GM19351 (cell line): ENCODE results near the gene ATXN7.

Source experiments
- ATAC-seq: cut with Tn5 transposase; IDR thresholded peaks from one replicate; pipeline ENCODE4 v1.9.1; 2021; ENCODE audit warnings: mild to moderate bottlenecking, moderate library complexity; ENCODE audit not compliant: unreplicated experiment

ATXN7 gene

DNA sequence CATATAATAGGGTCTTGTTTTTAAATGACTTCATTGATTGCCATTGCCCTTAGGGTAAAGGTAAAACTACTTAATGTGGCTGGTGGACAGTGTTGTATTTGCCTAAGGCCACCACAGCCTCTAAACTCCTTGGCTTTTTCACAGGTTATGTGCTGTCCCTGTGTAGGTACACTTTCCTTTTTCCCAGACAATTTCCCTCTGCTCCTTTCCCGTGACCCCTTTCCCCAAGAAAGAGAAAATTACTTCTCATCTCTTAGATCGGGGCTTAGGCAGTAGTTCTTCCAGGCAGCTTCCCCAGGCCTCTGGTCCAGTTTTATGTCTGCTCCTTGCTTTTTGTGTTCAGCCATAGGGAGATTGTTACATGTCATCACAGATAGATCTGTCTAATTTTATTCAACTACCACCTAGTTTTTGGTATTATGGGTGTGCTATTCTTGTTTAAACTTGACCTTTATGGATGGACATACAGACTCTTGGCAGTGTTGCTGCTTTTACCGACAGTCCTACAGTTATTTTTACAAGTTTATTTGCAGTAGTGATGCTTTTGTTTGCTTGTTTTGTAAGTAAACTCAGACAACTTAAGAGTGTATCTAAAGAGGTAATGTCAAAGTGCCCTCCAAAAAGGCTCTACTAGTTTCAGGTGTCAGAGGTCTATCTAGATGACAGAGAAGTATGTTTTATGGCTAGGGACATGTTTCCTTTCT lies 69.0 kb downstream of the ATXN7 start:
- ATAC-seq: no peak

DNA sequence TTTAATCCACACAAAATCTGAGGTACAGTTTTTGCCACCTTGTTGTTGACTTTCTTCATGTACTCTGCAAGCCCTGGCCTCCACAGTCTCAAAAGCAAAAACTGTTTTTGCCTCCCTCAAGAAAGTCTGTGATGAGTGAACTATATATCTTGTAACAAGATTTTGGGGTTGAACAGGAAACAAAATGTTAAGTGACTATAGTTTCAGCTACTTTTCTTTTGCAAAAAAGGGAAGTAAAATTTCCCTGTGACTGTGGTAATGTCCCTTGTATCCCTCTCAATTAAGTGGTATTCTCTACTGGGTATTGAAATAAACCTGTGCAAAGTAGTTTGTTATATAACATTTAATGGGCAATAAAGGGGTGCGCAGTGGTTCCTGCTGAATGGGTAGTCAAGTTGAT lies 69.8 kb downstream of the ATXN7 start:
- peak; percentile 68 for ATAC-seq

DNA sequence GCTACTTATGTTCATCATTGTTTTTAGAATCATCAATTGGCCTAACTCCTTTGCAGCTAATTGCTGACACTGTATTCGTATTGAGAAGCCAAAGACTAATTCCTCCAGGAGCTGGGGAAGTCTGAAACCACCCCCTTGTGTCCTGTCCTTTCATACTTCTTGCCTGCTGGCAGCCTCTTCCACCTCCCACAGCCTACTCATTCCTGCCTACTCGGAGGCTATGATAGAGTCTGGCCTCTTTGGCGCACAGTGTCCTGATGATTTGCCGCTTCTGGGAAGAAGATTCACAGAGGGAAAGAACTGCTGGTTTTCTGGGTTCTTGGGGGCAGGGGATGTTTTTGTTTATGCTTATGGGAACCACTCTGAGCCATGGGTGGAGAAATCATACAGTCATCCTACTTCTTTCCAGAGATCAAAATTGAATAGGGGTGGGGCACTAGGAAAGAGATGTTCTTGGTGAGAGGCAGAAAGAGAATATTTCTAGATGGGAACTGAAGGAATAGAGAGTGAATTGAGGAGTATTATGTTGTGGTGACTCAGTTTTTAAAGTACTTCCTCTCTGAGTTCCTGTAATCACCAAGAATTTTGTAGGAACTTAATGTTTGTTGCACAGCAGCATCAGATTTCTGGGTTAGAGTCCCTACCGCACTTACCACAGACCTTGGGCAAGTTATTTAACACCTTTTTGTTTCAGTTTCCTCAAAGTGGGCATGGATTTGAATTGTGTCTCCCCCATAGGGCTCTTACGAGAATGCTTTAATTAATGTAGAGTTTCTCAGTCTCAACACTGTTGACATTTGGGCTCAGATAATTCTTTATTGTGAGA lies 70.6 kb downstream of the ATXN7 start:
- no peak for ATAC-seq

DNA sequence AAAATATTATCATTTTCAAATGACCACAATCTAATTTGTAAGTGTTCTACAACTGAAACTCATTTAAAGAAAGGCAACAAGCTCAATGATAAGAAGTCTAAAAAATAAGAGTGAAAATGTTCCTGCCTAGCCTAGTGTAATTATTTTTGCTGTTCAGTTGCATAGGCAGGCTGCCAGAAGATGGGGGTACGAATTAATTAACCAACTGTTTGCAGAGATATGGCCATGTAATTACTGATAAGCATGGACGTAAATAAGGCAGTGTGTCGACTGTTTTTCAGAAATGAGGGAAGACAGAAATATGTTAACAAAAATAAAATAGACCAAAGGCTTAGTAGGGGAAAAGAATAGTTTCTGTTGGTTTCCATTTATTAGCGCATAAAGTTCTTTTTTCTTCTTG lies 73.3 kb downstream of the ATXN7 start:
- no peak for ATAC-seq

DNA sequence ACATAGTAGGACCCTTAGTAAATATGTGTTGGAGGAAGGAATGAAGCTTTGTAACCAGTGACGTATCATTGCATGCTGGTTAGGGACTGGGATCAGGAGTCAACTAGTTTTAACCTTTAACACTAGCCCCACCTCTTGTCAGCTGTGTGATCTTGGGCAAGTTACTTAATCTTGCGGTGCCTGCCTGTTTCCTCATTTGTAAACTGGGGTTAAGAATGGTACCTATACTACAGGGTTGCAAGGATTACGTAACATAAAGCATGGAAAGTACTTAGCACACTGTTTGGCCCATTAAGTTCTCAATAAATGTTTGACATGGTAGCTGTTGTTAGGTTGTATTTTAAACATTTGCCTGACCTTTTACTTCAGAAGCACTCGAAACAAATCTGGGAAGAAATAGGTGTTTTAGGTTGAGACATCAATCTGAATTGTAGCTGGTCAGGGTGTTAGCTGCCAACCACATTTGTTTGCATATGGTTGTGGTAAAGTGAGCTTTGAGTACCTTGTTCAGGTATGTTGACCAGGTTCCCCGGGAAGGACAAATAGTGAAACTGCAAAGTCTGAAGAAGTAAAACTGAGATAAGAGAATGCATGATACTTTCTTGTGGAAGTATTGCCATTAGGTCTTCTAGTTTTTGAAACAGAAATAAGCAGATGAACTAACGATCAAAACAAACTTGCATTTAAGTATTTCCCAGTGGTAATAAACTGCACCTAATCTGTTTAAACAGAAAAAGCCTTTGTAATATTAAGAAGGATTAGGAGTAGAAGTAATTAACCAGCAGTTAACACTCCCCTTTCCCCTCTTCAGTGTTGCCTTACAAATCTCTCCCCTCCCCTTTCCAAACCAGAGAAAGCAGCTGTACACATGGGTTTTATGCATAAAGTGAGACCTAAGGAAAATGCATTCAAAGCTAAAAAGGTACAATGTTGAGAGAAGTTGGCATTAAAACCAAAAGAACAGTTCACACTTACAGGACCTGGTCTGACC lies 74.3 kb downstream of the ATXN7 start:
- ATAC-seq: peak; percentile 71

DNA sequence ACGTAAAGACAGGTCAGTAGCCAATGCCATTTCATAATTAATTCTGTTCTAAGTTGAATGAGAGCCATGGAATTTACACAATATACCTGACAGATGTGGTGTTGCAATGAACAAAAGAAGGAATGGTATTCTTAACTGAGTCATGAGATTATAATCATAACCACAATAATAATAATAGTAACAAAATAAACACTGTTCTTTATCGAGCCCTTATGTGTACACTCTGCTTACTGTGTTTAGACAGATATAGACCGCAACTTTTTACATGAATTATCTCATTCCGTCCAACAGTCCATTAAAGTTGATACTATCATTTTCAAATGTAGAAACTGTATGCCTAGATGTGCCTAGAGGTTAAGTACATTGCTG lies 76.7 kb downstream of the ATXN7 start:
- no peak for ATAC-seq

DNA sequence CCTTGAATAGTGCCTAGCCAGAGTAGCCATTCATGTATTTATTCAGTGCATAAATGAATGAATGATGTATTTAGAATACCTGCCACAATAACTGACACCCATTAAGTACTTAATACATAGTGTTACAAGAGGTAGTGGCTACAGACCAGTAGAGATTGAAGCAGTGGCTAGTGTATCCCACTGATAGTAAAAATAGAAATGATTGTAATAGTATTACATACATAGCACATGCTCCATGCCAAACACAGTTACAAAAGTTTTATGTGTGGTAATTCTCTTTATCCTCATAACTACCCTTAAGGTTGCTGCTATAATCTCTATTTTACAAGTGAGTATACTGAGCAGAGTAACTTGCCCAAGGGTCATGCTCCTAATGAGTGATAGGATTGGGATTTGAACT lies 78.9 kb downstream of the ATXN7 start:
- ATAC-seq: no peak

DNA sequence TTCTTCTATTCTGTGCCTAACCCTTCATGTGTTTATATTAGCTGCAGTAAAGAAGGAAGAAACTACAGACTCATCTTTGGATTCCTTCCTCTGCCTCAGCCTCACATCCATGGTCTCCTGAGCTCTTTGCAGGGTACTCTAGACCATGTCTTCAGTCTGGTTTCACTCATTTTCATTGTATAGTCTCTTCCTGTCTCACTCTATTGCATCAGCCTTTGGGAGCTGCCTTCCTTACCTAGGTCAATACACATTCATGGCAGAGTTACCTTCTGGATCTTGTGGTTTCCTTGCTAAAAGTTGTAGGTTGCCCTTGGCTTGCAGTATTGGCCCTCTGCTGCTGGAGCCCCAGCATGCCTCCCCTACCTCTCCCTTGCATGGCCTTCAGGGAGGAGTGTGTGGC lies 80.0 kb downstream of the ATXN7 start:
- ATAC-seq: no peak

DNA sequence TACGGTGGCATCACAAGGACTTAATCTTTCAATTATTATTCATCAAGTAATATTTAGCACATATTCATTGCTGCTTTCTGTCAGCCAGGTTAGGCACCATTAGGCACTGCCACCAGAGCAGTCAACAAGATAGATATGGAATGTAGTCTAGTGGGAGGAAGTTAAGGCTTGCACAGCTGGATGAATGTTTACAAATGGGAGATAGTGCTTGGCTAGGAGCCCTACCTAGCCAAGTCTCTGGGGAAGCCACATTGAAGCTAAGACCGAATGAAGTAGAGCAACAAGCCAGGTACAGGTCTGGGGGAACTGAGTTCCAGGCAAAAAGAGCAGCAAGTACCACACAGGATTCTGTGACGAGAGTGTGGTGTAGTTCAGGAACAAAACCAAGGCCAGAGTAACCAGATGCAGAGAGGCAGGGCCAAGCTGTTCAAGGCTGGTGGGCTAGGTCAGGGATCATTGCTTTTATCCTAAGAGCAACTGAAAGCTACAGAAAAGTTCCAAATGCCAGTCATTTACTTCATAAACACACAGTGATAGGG lies 82.0 kb downstream of the ATXN7 start:
- ATAC-seq: no peak

DNA sequence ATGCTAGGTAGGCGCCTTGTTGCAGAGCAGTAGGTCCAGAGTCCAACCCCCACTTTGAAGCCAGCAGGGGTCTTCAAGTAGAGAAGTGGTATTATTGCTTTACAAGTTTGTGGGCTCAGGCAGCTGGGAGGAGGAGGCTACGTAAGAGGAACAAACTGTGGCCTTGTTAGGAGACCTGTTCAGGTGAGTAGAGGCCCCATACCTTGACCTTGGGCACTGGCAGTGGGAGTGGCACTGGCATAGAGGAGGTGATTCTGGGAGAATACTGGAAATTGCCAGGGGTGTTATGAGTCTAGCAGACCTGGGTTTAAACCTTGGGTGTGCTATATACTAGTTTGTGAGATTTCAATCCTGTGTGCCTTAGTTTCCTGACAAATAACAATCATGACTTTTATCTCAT lies 83.1 kb downstream of the ATXN7 start:
- no peak for ATAC-seq

DNA sequence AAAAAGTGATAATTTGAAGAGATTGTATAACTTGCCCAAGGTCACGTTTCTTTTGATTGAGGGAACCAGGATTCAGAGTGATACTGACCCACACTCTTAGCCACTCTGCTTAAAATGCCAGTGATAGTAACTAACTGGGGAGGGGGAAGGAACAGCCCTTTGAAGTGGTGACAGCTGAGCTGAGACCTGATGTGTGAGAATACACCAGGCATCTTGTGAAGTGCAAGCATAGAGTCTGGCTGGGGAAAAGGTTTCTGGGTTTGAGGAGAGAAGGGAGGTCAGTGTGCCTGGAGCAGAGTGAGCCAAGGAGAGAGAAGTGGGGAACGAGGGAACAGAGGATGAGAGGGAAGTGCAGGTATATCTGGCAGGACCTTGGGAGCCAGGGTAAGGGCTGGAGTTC lies 83.9 kb downstream of the ATXN7 start:
- ATAC-seq: no peak

DNA sequence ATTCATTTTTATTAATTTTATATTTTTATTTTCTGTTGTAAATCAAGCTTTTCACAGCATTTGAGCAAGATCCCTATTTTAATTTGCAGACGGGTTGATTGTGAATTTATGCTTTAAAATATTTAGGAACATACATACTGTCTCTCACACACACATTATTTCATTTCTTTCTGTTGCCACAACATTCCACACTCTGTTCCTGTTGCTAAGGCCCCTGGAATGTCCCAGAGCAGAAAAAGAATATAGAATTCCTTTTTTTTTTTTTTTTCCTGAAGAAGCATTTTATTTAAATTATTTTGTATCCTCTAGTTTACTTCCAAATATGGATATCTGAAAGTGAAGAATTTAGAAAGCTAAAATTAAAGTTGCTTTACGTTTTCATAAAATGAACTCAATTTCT lies 85.3 kb downstream of the ATXN7 start:
- no peak for ATAC-seq

DNA sequence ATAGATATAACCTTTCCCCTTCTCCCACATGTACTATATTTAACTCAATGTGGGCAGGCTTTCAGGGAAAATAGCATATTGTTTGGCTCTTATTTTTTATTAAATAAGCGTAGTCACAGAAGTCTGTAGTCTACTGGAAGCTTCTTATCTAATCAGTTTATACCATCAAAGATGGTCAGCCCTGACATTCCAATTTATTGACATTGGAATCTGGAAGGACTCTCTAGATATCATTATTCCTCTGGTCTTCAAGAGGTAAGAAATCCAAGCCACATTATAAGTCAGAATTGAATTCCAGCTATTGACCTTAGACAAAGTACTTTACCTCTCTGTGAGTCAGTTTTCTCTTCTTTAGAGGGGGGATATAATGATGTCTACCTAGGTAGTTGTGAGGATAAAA lies 87.0 kb downstream of the ATXN7 start:
- no peak for ATAC-seq

DNA sequence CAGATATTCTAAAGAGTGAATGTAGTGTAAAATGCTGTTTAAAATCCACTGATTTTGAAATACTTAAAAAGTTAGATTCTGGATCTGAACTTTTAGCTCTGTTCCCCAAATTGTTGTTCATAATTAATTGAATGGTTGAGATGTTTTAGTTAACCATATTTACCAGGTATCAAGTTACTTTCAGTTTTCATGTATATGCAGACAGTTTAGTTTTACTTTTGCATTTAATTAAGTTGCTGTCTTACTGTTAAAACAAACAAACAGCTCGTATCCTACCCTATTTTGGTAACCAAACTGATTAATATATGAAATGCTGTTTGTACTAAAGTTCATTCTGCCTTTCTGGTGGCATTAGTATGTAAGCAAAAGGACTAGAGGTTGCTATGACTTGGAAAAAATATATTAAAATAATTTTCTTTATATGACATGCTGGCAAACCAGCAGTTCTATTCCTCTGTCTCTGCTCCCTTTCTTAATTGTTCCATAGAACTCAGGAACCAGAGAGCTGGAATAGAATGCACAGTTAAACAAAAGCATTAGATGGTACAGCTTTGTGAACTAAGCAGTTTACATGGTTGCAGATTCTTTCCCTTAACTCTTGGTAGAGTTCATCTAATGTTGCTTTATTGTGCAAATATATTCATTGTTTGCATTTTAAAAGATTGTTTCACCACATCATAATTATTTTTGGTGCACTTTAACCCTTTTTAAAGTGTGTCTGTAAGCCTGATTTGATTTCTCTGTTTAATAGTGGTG lies 88.0 kb downstream of the ATXN7 start:
- peak; percentile 63 for ATAC-seq

DNA sequence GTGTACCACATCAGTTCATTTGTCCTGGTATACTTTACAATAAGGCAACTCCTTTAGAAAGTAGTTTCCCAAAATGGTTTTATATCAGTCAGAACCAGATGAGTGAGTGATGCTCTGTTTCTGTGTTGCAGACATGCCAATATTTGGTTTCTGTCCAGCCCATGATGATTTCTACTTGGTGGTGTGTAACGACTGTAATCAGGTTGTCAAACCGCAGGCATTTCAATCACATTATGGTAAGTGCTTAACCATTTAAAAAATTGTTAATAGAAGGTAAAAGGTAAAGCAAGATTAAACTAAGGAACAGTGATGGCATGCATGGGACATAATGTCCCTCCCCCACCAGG lies 88.6 kb downstream of the ATXN7 start:
- peak; percentile 38 for ATAC-seq

DNA sequence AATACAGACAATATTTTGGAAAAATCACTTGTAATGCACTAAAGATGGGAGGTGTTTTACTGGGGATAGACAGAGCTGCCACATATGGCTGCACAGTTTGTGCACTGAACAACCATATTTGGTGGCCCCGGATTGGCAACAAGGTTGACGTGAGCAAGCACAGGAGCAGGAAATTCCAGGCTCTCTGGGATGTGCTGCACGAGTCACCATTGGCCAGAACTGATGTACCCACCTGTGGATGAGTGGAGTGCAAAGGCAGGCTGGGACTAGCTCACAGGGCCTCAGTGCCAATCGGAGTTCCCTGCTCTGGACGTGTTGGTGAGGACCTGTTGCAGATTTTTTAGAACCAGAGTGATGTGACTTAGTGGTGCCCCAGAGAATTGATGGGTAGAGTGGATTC lies 90.5 kb downstream of the ATXN7 start:
- ATAC-seq: no peak

DNA sequence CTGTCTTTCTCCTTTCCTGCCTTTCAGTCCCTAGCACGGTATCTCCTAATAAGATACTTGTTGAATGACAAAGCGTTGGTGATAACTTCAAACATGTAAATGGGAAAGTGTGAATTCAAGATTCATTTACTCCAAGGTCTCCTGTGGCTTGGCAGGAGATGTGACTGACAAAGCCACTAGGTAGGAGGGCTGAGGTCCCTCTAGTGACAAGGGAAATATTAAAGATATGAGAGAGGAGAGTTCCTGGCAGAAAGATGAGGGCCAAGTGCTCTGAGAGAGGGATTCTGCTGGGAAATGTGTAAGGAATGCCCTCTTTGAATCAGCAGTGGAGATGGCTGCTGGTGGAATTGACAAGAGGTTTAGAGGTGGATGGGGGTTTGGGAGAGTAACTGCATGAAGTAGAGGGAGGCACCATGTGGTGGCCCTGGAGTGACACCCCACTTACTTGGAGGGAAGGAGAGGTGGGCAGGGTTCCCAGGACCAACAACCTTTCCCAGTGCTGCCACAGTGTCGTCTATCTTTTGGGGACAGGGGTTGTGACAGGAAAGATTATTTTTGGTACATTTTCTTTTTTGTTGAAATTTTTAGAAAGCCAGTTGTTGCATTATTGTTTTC lies 91.5 kb downstream of the ATXN7 start:
- no peak for ATAC-seq

DNA sequence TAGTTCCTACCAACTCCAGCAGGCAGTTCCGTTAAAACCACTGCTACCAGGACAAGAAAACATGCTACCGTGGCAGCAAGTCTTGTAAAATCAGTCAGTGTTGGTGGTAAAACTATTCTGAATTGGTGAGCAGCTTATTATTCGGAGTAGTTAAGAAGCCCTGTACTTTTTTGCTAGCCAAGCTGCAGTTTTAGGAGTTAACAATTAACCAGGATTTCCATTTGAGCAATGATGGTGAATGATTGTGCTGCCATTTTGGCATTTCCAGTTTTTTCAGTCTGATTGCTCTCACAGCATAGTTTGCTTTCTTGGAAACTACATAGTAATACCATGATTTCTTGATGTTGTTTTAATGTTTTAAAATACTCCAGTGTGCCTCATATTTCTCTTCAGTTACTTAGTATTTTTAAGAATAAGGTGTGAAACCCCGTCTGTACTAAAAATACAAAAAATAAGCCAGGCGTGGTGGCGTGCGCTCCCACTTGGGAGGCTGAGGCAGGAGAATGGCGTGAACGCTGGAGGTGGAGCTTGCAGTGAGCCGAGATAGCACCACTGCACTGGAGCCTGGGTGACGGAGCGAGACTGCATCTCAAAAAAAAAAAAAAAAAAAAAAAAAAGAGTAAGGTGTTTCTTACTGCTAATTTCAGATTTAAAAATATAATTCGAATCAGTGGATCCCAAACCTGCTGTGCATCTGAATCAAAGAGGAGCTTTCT lies 92.3 kb downstream of the ATXN7 start:
- no peak for ATAC-seq

DNA sequence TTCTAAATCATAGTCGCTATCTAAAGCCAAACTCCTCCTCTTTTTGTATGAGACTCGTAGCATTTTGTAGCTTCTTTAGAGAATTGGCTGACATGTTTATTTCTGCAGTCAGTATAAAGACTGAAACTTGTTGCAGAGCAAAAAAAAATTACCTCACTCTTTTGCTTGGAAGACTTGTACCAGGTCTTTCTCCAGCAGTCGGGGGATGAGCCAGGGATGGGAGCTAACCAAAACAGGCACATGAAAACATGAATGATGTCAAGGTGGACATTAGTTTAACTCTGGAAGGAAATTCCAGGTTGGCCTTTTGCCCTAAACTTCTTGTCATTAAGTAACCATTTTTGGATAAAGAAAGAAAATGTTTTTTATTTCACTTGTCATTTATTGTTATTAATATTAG lies 95.5 kb downstream of the ATXN7 start:
- ATAC-seq: no peak
